ENCODE measurements around the gene CLIP3. TPM values are rescaled to one million over a fixed set of nuclear protein-coding genes. Genes with fewer than 3 reads are reported as not detected.

The CLIP3 gene
- total and polyA plus RNA-seq, 2 of the 13 experiments (the other 11 are each of a cell fraction or from before 2014, with no cell fraction given): 0.15 to 1.2 TPM

- peak; percentile 86 for TF ChIP-seq ZNF770 (CRISPR knock-in tag; IDR thresholded peaks at IDR 0.05)
- peak; percentile 68; the same call in 1 of the 2 replicates for TF ChIP-seq ZMAT3 (CRISPR knock-in tag; conservative IDR thresholded peaks at IDR 0.05)
- peak; percentile 68 for TF ChIP-seq DMAP1 (CRISPR knock-in tag; IDR thresholded peaks at IDR 0.05)
- peak; percentile 36 for TF ChIP-seq ASH2L (IDR thresholded peaks at IDR 0.05; ENCODE audit: insufficient read length, low read depth, low read length)
- TF ChIP-seq ZNF30 (CRISPR knock-in tag; IDR thresholded peaks at IDR 0.05): no peak
- TF ChIP-seq ZNF318 (CRISPR knock-in tag; IDR thresholded peaks at IDR 0.05): peak; percentile 58; the same call in 1 of the 2 replicates
- TF ChIP-seq GABPA (IDR thresholded peaks at IDR 0.05; ENCODE audit: low read depth, low read length): no peak
- no peak for TF ChIP-seq GABPA (CRISPR knock-in tag; IDR thresholded peaks at IDR 0.05; ENCODE audit: low read depth)
- TF ChIP-seq ZNF704 (CRISPR knock-in tag; IDR thresholded peaks at IDR 0.05; ENCODE audit: borderline replicate concordance): 0 out of 2 replicates have a peak, but pooled peaks have one; percentile 75
- no peak for TF ChIP-seq STAT6 (CRISPR knock-in tag; IDR thresholded peaks at IDR 0.05; ENCODE audit: borderline replicate concordance)
- TF ChIP-seq POLR2A (IDR thresholded peaks at IDR 0.05; ENCODE audit: insufficient read depth in 1 of 2, low read depth in 2 of 2, low read length in 2 of 2): peak; percentile 80 to 94
- peak; percentile 40; the same call in 1 of the 2 replicates for TF ChIP-seq GABPB1 (CRISPR knock-in tag; IDR thresholded peaks at IDR 0.05)
- TF ChIP-seq SMYD3 (CRISPR knock-in tag; IDR thresholded peaks at IDR 0.05): no peak
Measured at GRCh38 chr19:36008336-36008978, 24.2 kb downstream of the CLIP3 start, which contains the start of gene SYNE4 (continued).

Measured in HepG2 (cell line).